ENCODE results near the gene PDZRN3.
A peak's percentile ranks its signal among the peaks of the same experiment; 100 is the strongest.

Gene PDZRN3

GRCh38 chr3:73427048-73427706, 197.6 kb downstream of the PDZRN3 start:
- Histone ChIP-seq H3K27ac (ENCODE audit: low read depth, low read length) (no peak overlapping the region), H3K18ac (ENCODE audit: low read length) (no peak overlapping the region), H2AFZ (ENCODE audit: insufficient read depth, low read length, poor library complexity) (no peak overlapping the region), H3K79me1 (ENCODE audit: low read length) (no peaks in the 10 kb centered on the region), H3K14ac (ENCODE audit: low read length) (no peak overlapping the region), H2AK5ac (ENCODE audit: low read length) (no peak overlapping the region), H2BK120ac (ENCODE audit: insufficient read depth, low read length, poor library complexity) (no peak overlapping the region), H3K9me3 (ENCODE audit: insufficient read depth, low read depth, low read length) (no peaks in the 10 kb centered on the region), H4K12ac (ENCODE audit: low read depth, low read length) (peak overlapping the region; percentile 16), H3K4me2 (ENCODE audit: low read length) (no peak overlapping the region), H4K8ac (ENCODE audit: low read depth, low read length) (no peak overlapping the region), H3K4me1 (ENCODE audit: control insufficient read depth in 1 of 2, insufficient read depth in 2 of 2, low read length in 2 of 2) (peaks cover 0 to 3% of the 10 kb centered on the region in 2 experiments), H3K23ac (ENCODE audit: low read length) (no peak overlapping the region), H3K4me3 (ENCODE audit: low read depth, low read length) (no peak overlapping the region), H2BK12ac (ENCODE audit: low read length) (no peak overlapping the region), H3K36me3 (ENCODE audit: control insufficient read depth in 1 of 2, insufficient read depth in 2 of 2, low read length in 2 of 2) (no peaks in the 10 kb centered on the region), H3K4ac (ENCODE audit: low read depth, low read length) (no peak overlapping the region), H3K9ac (ENCODE audit: low read length) (no peak overlapping the region), H3K27me3 (ENCODE audit: insufficient read depth, low read length) (no peaks in the 10 kb centered on the region), H4K91ac (ENCODE audit: low read depth, low read length) (no peak overlapping the region), H2BK5ac (ENCODE audit: low read depth, low read length, poor library complexity) (no peak overlapping the region), H3K79me2 (ENCODE audit: control insufficient read depth, insufficient read depth, low read length, poor library complexity) (no peaks in the 10 kb centered on the region)
- peak; percentile 60 to 86 for DNase-seq
- WGBS (ENCODE audit: extremely low coverage, insufficient coverage, insufficient read length) = no CpG with 5 or more reads among the region's 11 CpGs

DNA sequence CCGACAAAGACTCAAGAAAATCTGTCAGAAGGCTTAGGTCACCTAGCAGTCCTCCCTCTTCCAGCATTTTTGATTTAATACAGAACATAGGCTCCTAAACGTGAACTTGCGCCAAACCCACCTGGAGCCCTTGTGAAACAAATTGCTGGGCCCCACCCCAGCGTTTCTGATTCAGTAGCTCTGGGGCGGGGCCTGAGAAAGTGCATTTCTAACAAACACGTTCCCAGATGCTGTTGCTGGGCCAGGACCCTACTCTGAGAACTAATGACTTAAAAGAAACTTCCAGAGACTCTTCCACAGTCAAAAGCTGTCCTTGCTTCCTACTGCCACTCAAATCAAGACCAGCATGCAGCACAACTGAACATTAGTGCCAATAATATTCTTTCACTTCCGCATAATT, 198.1 kb downstream of the PDZRN3 start:
- Histone ChIP-seq H3K27ac (ENCODE audit: low read depth, low read length) (no peak overlapping the region), H2BK5ac (ENCODE audit: low read depth, low read length, poor library complexity) (no peak overlapping the region), H2BK120ac (ENCODE audit: insufficient read depth, low read length, poor library complexity) (no peak overlapping the region), H3K9me3 (ENCODE audit: insufficient read depth, low read depth, low read length) (no peaks in the 10 kb centered on the region), H3K4me1 (ENCODE audit: control insufficient read depth in 1 of 2, insufficient read depth in 2 of 2, low read length in 2 of 2) (peaks cover 0 to 3% of the 10 kb centered on the region in 2 experiments), H4K12ac (ENCODE audit: low read depth, low read length) (no peak overlapping the region), H3K79me1 (ENCODE audit: low read length) (no peaks in the 10 kb centered on the region), H3K9ac (ENCODE audit: low read length) (no peak overlapping the region), H4K91ac (ENCODE audit: low read depth, low read length) (no peak overlapping the region), H3K79me2 (ENCODE audit: control insufficient read depth, insufficient read depth, low read length, poor library complexity) (no peaks in the 10 kb centered on the region), H3K27me3 (ENCODE audit: insufficient read depth, low read length) (no peaks in the 10 kb centered on the region), H3K18ac (ENCODE audit: low read length) (no peak overlapping the region), H4K8ac (ENCODE audit: low read depth, low read length) (no peak overlapping the region), H3K4me2 (ENCODE audit: low read length) (no peak overlapping the region), H3K4me3 (ENCODE audit: low read depth, low read length) (no peak overlapping the region), H2AK5ac (ENCODE audit: low read length) (no peak overlapping the region), H2AFZ (ENCODE audit: insufficient read depth, low read length, poor library complexity) (no peak overlapping the region), H3K4ac (ENCODE audit: low read depth, low read length) (no peak overlapping the region), H3K36me3 (ENCODE audit: control insufficient read depth in 1 of 2, insufficient read depth in 2 of 2, low read length in 2 of 2) (no peaks in the 10 kb centered on the region), H2BK12ac (ENCODE audit: low read length) (no peak overlapping the region), H3K23ac (ENCODE audit: low read length) (no peak overlapping the region), H3K14ac (ENCODE audit: low read length) (no peak overlapping the region)
- no CpG with 5 or more reads among the region's 7 CpGs for WGBS (ENCODE audit: extremely low coverage, insufficient coverage, insufficient read length)
- DNase-seq = no peak

GRCh38 chr3:73423116-73423515, 201.6 kb downstream of the PDZRN3 start:
- Histone ChIP-seq H3K4me2 (ENCODE audit: low read length) (no peak overlapping the region), H3K14ac (ENCODE audit: low read length) (no peak overlapping the region), H3K79me1 (ENCODE audit: low read length) (no peaks in the 10 kb centered on the region), H3K4me1 (ENCODE audit: control insufficient read depth in 1 of 2, insufficient read depth in 2 of 2, low read length in 2 of 2) (peaks cover 0 to 7% of the 10 kb centered on the region in 2 experiments), H2AFZ (ENCODE audit: insufficient read depth, low read length, poor library complexity) (no peak overlapping the region), H4K12ac (ENCODE audit: low read depth, low read length) (no peak overlapping the region), H3K9me3 (ENCODE audit: insufficient read depth, low read depth, low read length) (no peaks in the 10 kb centered on the region), H3K4ac (ENCODE audit: low read depth, low read length) (no peak overlapping the region), H2BK12ac (ENCODE audit: low read length) (no peak overlapping the region), H3K27ac (ENCODE audit: low read depth, low read length) (no peak overlapping the region), H4K91ac (ENCODE audit: low read depth, low read length) (no peak overlapping the region), H3K27me3 (ENCODE audit: insufficient read depth, low read length) (no peaks in the 10 kb centered on the region), H2BK120ac (ENCODE audit: insufficient read depth, low read length, poor library complexity) (no peak overlapping the region), H2AK5ac (ENCODE audit: low read length) (no peak overlapping the region), H3K23ac (ENCODE audit: low read length) (no peak overlapping the region), H3K18ac (ENCODE audit: low read length) (no peak overlapping the region), H3K9ac (ENCODE audit: low read length) (no peak overlapping the region), H2BK5ac (ENCODE audit: low read depth, low read length, poor library complexity) (no peak overlapping the region), H3K4me3 (ENCODE audit: low read depth, low read length) (no peak overlapping the region), H4K8ac (ENCODE audit: low read depth, low read length) (no peak overlapping the region), H3K36me3 (ENCODE audit: control insufficient read depth in 1 of 2, insufficient read depth in 2 of 2, low read length in 2 of 2) (no peaks in the 10 kb centered on the region), H3K79me2 (ENCODE audit: control insufficient read depth, insufficient read depth, low read length, poor library complexity) (no peaks in the 10 kb centered on the region)
- no peak for DNase-seq
- no CpG with 5 or more reads among the region's 3 CpGs for WGBS (ENCODE audit: extremely low coverage, insufficient coverage, insufficient read length)

DNA sequence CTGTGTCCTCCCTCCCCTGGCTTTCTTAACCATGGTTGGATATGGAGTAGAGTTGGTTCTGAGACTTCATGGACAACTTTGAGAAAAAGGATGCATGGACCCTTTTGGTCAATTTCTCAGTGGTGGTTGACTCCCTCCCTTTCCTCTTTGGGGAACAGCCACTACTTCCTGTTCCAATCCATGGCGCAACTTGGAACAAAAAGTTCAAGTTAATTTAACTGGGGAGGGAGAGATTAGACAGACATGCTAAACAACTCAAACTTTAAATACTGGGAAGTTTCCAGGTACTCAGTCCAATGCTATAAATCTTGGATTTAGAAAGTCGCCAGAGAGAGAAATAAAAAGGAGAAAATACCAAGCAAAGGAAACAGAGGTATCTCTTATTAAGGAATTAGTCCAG, 202.2 kb downstream of the PDZRN3 start:
- no peak overlapping the region for H3K27ac ChIP-seq (ENCODE audit: low read depth, low read length)
- H3K9ac ChIP-seq (ENCODE audit: low read length) = no peak overlapping the region
- no CpG with 5 or more reads among the region's 2 CpGs for WGBS (ENCODE audit: extremely low coverage, insufficient coverage, insufficient read length)
- no peaks in the 10 kb centered on the region for H3K9me3 ChIP-seq (ENCODE audit: insufficient read depth, low read depth, low read length)
- no peak overlapping the region for H4K91ac ChIP-seq (ENCODE audit: low read depth, low read length)
- H2AFZ ChIP-seq (ENCODE audit: insufficient read depth, low read length, poor library complexity) = no peak overlapping the region
- H3K4me2 ChIP-seq (ENCODE audit: low read length) = no peak overlapping the region
- H3K27me3 ChIP-seq (ENCODE audit: insufficient read depth, low read length) = no peaks in the 10 kb centered on the region
- no peak overlapping the region for H4K8ac ChIP-seq (ENCODE audit: low read depth, low read length)
- no peaks in the 10 kb centered on the region for H3K36me3 ChIP-seq (ENCODE audit: control insufficient read depth in 1 of 2, insufficient read depth in 2 of 2, low read length in 2 of 2)
- DNase-seq = no peak
- H3K4me1 ChIP-seq (ENCODE audit: control insufficient read depth in 1 of 2, insufficient read depth in 2 of 2, low read length in 2 of 2) = peaks cover 0 to 7% of the 10 kb centered on the region in 2 experiments
- H2BK12ac ChIP-seq (ENCODE audit: low read length) = no peak overlapping the region
- no peak overlapping the region for H2AK5ac ChIP-seq (ENCODE audit: low read length)
- H3K4ac ChIP-seq (ENCODE audit: low read depth, low read length) = no peak overlapping the region
- H3K79me2 ChIP-seq (ENCODE audit: control insufficient read depth, insufficient read depth, low read length, poor library complexity) = no peaks in the 10 kb centered on the region
- no peak overlapping the region for H4K12ac ChIP-seq (ENCODE audit: low read depth, low read length)
- no peak overlapping the region for H3K18ac ChIP-seq (ENCODE audit: low read length)
- H2BK120ac ChIP-seq (ENCODE audit: insufficient read depth, low read length, poor library complexity) = no peak overlapping the region
- no peak overlapping the region for H2BK5ac ChIP-seq (ENCODE audit: low read depth, low read length, poor library complexity)
- no peak overlapping the region for H3K14ac ChIP-seq (ENCODE audit: low read length)
- no peaks in the 10 kb centered on the region for H3K79me1 ChIP-seq (ENCODE audit: low read length)
- no peak overlapping the region for H3K23ac ChIP-seq (ENCODE audit: low read length)
- no peak overlapping the region for H3K4me3 ChIP-seq (ENCODE audit: low read depth, low read length)
